ENCODE data around the gene SYPL1. TPM values are rescaled to one million over a fixed set of nuclear protein-coding genes. Genes with fewer than 3 reads are reported as not detected.

The SYPL1 gene
- total RNA-seq, 1 donor from 2014 or later = 48.8 TPM

DNA sequence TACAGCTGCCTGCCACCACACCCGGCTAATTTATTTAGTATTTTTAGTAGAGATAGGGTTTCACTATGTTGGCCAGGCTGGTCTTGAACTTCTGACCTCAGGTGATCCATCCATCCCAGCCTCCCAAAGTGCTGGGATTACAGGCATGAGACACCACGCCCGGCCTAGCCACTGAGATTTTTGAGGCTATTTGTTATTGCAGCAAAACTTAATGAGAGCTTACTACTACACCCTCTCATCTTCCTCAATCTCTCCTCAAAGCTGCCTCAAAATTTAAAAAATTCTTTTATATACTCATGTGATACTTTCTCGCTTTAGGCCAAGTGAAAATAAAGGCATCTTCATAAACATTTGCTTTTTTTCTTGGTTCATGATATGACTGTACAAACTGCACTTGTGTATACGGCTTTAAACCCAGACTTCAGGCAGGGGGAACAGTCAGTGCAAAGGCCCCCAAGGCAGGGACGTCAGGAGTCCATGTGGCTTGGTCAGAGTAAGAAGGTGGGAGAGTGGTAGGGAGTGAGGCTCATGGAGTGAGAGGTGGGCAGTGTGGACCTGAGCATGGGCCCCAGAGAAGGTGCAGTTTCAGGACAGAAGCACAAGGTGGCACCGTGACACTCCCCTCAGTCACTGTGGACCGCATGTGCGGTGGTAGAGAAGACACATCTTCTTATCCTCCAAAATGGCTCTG, 55.5 kb downstream of the SYPL1 start:
- H3K9ac ChIP-seq = no peak overlapping the region
- H3K27ac ChIP-seq = no peak overlapping the region

DNA sequence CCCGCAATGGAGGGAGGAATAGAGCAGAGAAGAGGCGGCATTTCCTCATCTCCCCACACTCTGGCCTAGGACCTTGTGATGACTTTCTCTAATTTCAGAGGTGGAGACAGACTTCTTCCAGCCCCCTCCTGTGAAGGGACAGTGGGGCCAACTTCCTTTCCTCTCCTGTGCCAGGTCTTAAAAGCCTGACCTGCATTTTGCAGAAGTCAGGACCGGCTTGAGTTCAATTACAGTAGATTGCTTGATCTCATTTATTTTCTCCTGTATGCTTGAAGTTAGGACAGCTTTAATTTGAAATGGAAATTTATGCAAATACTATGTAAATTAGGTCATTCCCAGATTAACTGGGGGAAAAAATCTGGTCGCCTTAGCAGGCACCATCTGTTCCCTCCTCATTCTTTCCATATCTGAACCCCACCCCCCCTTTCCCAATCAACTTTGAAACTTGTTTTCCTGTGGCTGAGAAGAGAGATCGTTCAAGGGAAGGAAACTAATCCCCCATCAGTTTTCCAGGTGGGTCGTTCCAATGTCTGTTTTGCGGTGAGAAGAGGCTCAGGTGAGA, 57.1 kb downstream of the SYPL1 start:
- Histone ChIP-seq H3K9me3 (ENCODE audit: low read depth) (no peaks in the 10 kb centered on the region), H3K4me2 (no peak overlapping the region), H2AFZ (replicated peaks) (no peak overlapping the region), H3K36me3 (no peaks in the 10 kb centered on the region), H3K79me2 (ENCODE audit: low read depth) (no peaks in the 10 kb centered on the region), H4K20me1 (ENCODE audit: low read depth) (no peaks in the 10 kb centered on the region), H3K4me1 (peaks cover 14% of the 10 kb centered on the region), H3K4me3 (no peak overlapping the region), H3K9ac (no peak overlapping the region), H3K27me3 (no peaks in the 10 kb centered on the region), H3K27ac (no peak overlapping the region), H3F3A (ENCODE audit: low read depth) (no peaks in the 10 kb centered on the region)
- TF ChIP-seq EZH2 (IDR thresholded peaks at IDR 0.05) = no peak
- no peak for TF ChIP-seq CTCF (IDR thresholded peaks at IDR 0.05)
- Mint-ChIP-seq H3K4me3 (no peak overlapping the region), H3K27ac (no peak overlapping the region), H3K4me1 (peaks cover 38% of the 10 kb centered on the region), H3K36me3 (no peaks in the 10 kb centered on the region), H3K9me3 (peaks cover 4% of the 10 kb centered on the region), H3K27me3 (ENCODE audit: insufficient read depth, low read depth) (peaks cover 13% of the 10 kb centered on the region)
- no peak for DNase-seq (ENCODE audit: low spot score)

More for the DNA sequence above, 55.5 kb downstream of the SYPL1 start:
- Histone ChIP-seq H3K4me3 (no peak overlapping the region), H3K4me1 (peaks cover 14% of the 10 kb centered on the region), H3K36me3 (no peaks in the 10 kb centered on the region), H3K27me3 (no peaks in the 10 kb centered on the region), H3K4me2 (no peak overlapping the region), H3K9me3 (ENCODE audit: low read depth) (no peaks in the 10 kb centered on the region), H2AFZ (replicated peaks) (peak overlapping the region; percentile 6), H3F3A (ENCODE audit: low read depth) (no peaks in the 10 kb centered on the region), H3K79me2 (ENCODE audit: low read depth) (no peaks in the 10 kb centered on the region), H4K20me1 (ENCODE audit: low read depth) (no peaks in the 10 kb centered on the region)
- H3K36me3 Mint-ChIP-seq = no peaks in the 10 kb centered on the region
- peak overlapping the region; percentile 10 for H3K4me3 Mint-ChIP-seq
- peaks cover 13% of the 10 kb centered on the region for H3K9me3 Mint-ChIP-seq
- DNase-seq (ENCODE audit: low spot score) = peak; percentile 72
- peaks cover 13% of the 10 kb centered on the region for H3K27me3 Mint-ChIP-seq (ENCODE audit: insufficient read depth, low read depth)
- TF ChIP-seq CTCF (IDR thresholded peaks at IDR 0.05) = peak; percentile 68
- no peak for TF ChIP-seq EZH2phosphoT487 (IDR thresholded peaks at IDR 0.05)
- H3K27ac Mint-ChIP-seq = no peak overlapping the region
- H3K4me1 Mint-ChIP-seq = peaks cover 38% of the 10 kb centered on the region

- no peaks in the 10 kb centered on the region for H4K20me1 ChIP-seq (ENCODE audit: low read depth)
- no peak overlapping the region for H3K9ac ChIP-seq
- H3K4me2 ChIP-seq = no peak overlapping the region
- no peaks in the 10 kb centered on the region for H3F3A ChIP-seq (ENCODE audit: low read depth)
- Mint-ChIP-seq H3K27ac (no peak overlapping the region), H3K27me3 (ENCODE audit: insufficient read depth, low read depth) (peaks cover 11% of the 10 kb centered on the region), H3K4me3 (no peak overlapping the region), H3K36me3 (no peaks in the 10 kb centered on the region), H3K4me1 (peaks cover 36% of the 10 kb centered on the region), H3K9me3 (no peaks in the 10 kb centered on the region)
- H3K27me3 ChIP-seq = no peaks in the 10 kb centered on the region
- TF ChIP-seq EZH2 (IDR thresholded peaks at IDR 0.05) (no peak), EZH2phosphoT487 (IDR thresholded peaks at IDR 0.05) (no peak), CTCF (IDR thresholded peaks at IDR 0.05) (no peak)
- no peaks in the 10 kb centered on the region for H3K79me2 ChIP-seq (ENCODE audit: low read depth)
- no peaks in the 10 kb centered on the region for H3K36me3 ChIP-seq
- peaks cover 14% of the 10 kb centered on the region for H3K4me1 ChIP-seq
- no peak overlapping the region for H2AFZ ChIP-seq (replicated peaks)
- no peak overlapping the region for H3K4me3 ChIP-seq
- DNase-seq (ENCODE audit: low spot score) = no peak
- no peak overlapping the region for H3K27ac ChIP-seq
- H3K9me3 ChIP-seq (ENCODE audit: low read depth) = no peaks in the 10 kb centered on the region
Observed at GRCh38 chr7:106054156-106054910, 57.8 kb downstream of the SYPL1 start.
